Measurements from ENCODE around the gene C1orf94.
"Not testable (repeated sequence)": the region's sequence is repeated elsewhere in the genome, so short reads cannot be mapped to it uniquely, and the experiment has no call there.

The C1orf94 gene

GRCh38 chr1:34167389-34167788, 9.3 kb upstream of the C1orf94 start:
- Histone ChIP-seq H3K9ac (ENCODE audit: low read length) (no peak overlapping the region), H3K27me3 (ENCODE audit: control insufficient read depth, insufficient read depth, low read length) (peaks cover 17% of the 10 kb centered on the region)

GRCh38 chr1:34175744-34176143, 963 bp upstream of the C1orf94 start:
- Histone ChIP-seq H3K27ac (ENCODE audit: low read depth, low read length) (no peak overlapping the region), H3K4me1 (ENCODE audit: control insufficient read depth, insufficient read depth, low read length) (no peaks in the 10 kb centered on the region), H3K9ac (ENCODE audit: low read length) (no peak overlapping the region), H3K27me3 (ENCODE audit: control insufficient read depth, insufficient read depth, low read length) (peaks cover 7% of the 10 kb centered on the region), H3K4me3 (ENCODE audit: low read length) (no peak overlapping the region), H3K36me3 (ENCODE audit: control insufficient read depth, insufficient read depth, low read length) (no peaks in the 10 kb centered on the region)

More at GRCh38 chr1:34167389-34167788, 9.3 kb upstream of the C1orf94 start:
- H3K36me3 ChIP-seq (ENCODE audit: control insufficient read depth, insufficient read depth, low read length) = no peaks in the 10 kb centered on the region
- H3K4me3 ChIP-seq (ENCODE audit: low read length) = no peak overlapping the region
- no peak overlapping the region for H3K27ac ChIP-seq (ENCODE audit: low read depth, low read length)
- H3K4me1 ChIP-seq (ENCODE audit: control insufficient read depth, insufficient read depth, low read length) = peaks cover 7% of the 10 kb centered on the region

GRCh38 chr1:34178072-34178471, 1.4 kb downstream of the C1orf94 start:
- Histone ChIP-seq H3K4me1 (ENCODE audit: control insufficient read depth, insufficient read depth, low read length) (no peaks in the 10 kb centered on the region), H3K4me3 (ENCODE audit: low read length) (no peak overlapping the region), H3K27me3 (ENCODE audit: control insufficient read depth, insufficient read depth, low read length) (peaks cover 7% of the 10 kb centered on the region), H3K9ac (ENCODE audit: low read length) (no peak overlapping the region), H3K27ac (ENCODE audit: low read depth, low read length) (no peak overlapping the region), H3K36me3 (ENCODE audit: control insufficient read depth, insufficient read depth, low read length) (no peaks in the 10 kb centered on the region)

- not testable (repeated sequence) for H3K4me1 ChIP-seq (ENCODE audit: control insufficient read depth, insufficient read depth, low read length); H3K4me3 ChIP-seq (ENCODE audit: low read length); H3K27ac ChIP-seq (ENCODE audit: low read depth, low read length); H3K36me3 ChIP-seq (ENCODE audit: control insufficient read depth, insufficient read depth, low read length); H3K27me3 ChIP-seq (ENCODE audit: control insufficient read depth, insufficient read depth, low read length); H3K9ac ChIP-seq (ENCODE audit: low read length)
Observed at GRCh38 chr1:34183381-34183780, 6.7 kb downstream of the C1orf94 start.

- Histone ChIP-seq H3K36me3 (ENCODE audit: control insufficient read depth, insufficient read depth, low read length) (no peaks in the 10 kb centered on the region), H3K27ac (ENCODE audit: low read depth, low read length) (no peak overlapping the region), H3K4me1 (ENCODE audit: control insufficient read depth, insufficient read depth, low read length) (no peaks in the 10 kb centered on the region), H3K4me3 (ENCODE audit: low read length) (no peak overlapping the region), H3K9ac (ENCODE audit: low read length) (no peak overlapping the region), H3K27me3 (ENCODE audit: control insufficient read depth, insufficient read depth, low read length) (no peaks in the 10 kb centered on the region)
Observed at GRCh38 chr1:34186741-34187494, 10.2 kb downstream of the C1orf94 start.

- no peak overlapping the region for H3K9ac ChIP-seq (ENCODE audit: low read length)
- H3K4me3 ChIP-seq (ENCODE audit: low read length) = no peak overlapping the region
- no peak overlapping the region for H3K27ac ChIP-seq (ENCODE audit: low read depth, low read length)
- H3K4me1 ChIP-seq (ENCODE audit: control insufficient read depth, insufficient read depth, low read length) = no peaks in the 10 kb centered on the region
- no peaks in the 10 kb centered on the region for H3K36me3 ChIP-seq (ENCODE audit: control insufficient read depth, insufficient read depth, low read length)
- H3K27me3 ChIP-seq (ENCODE audit: control insufficient read depth, insufficient read depth, low read length) = no peaks in the 10 kb centered on the region
Observed at GRCh38 chr1:34188418-34188817, 11.7 kb downstream of the C1orf94 start.

GRCh38 chr1:34188985-34189384, 12.3 kb downstream of the C1orf94 start:
- no peak overlapping the region for H3K4me3 ChIP-seq (ENCODE audit: low read length)
- no peak overlapping the region for H3K9ac ChIP-seq (ENCODE audit: low read length)
- H3K36me3 ChIP-seq (ENCODE audit: control insufficient read depth, insufficient read depth, low read length) = no peaks in the 10 kb centered on the region
- no peaks in the 10 kb centered on the region for H3K27me3 ChIP-seq (ENCODE audit: control insufficient read depth, insufficient read depth, low read length)
- H3K27ac ChIP-seq (ENCODE audit: low read depth, low read length) = no peak overlapping the region
- no peaks in the 10 kb centered on the region for H3K4me1 ChIP-seq (ENCODE audit: control insufficient read depth, insufficient read depth, low read length)

GRCh38 chr1:34190692-34191091, 14.0 kb downstream of the C1orf94 start:
- no peaks in the 10 kb centered on the region for H3K27me3 ChIP-seq (ENCODE audit: control insufficient read depth, insufficient read depth, low read length)
- no peaks in the 10 kb centered on the region for H3K36me3 ChIP-seq (ENCODE audit: control insufficient read depth, insufficient read depth, low read length)
- H3K27ac ChIP-seq (ENCODE audit: low read depth, low read length) = no peak overlapping the region
- no peak overlapping the region for H3K4me3 ChIP-seq (ENCODE audit: low read length)
- H3K9ac ChIP-seq (ENCODE audit: low read length) = no peak overlapping the region
- H3K4me1 ChIP-seq (ENCODE audit: control insufficient read depth, insufficient read depth, low read length) = no peaks in the 10 kb centered on the region

GRCh38 chr1:34192621-34193020, 15.9 kb downstream of the C1orf94 start:
- H3K4me1 ChIP-seq (ENCODE audit: control insufficient read depth, insufficient read depth, low read length) = no peaks in the 10 kb centered on the region
- H3K27ac ChIP-seq (ENCODE audit: low read depth, low read length) = no peak overlapping the region
- no peaks in the 10 kb centered on the region for H3K36me3 ChIP-seq (ENCODE audit: control insufficient read depth, insufficient read depth, low read length)
- H3K27me3 ChIP-seq (ENCODE audit: control insufficient read depth, insufficient read depth, low read length) = no peaks in the 10 kb centered on the region
- no peak overlapping the region for H3K9ac ChIP-seq (ENCODE audit: low read length)
- no peak overlapping the region for H3K4me3 ChIP-seq (ENCODE audit: low read length)

- H3K4me1 ChIP-seq (ENCODE audit: control insufficient read depth, insufficient read depth, low read length) = no peaks in the 10 kb centered on the region
- H3K27me3 ChIP-seq (ENCODE audit: control insufficient read depth, insufficient read depth, low read length) = no peaks in the 10 kb centered on the region
- no peak overlapping the region for H3K4me3 ChIP-seq (ENCODE audit: low read length)
- no peak overlapping the region for H3K9ac ChIP-seq (ENCODE audit: low read length)
- no peak overlapping the region for H3K27ac ChIP-seq (ENCODE audit: low read depth, low read length)
- no peaks in the 10 kb centered on the region for H3K36me3 ChIP-seq (ENCODE audit: control insufficient read depth, insufficient read depth, low read length)
Observed at GRCh38 chr1:34199927-34200326, 23.2 kb downstream of the C1orf94 start.

- Histone ChIP-seq H3K27ac (ENCODE audit: low read depth, low read length) (no peak overlapping the region), H3K36me3 (ENCODE audit: control insufficient read depth, insufficient read depth, low read length) (no peaks in the 10 kb centered on the region), H3K27me3 (ENCODE audit: control insufficient read depth, insufficient read depth, low read length) (no peaks in the 10 kb centered on the region), H3K4me3 (ENCODE audit: low read length) (no peak overlapping the region), H3K9ac (ENCODE audit: low read length) (no peak overlapping the region), H3K4me1 (ENCODE audit: control insufficient read depth, insufficient read depth, low read length) (no peaks in the 10 kb centered on the region)
Observed at GRCh38 chr1:34212673-34213072, 36.0 kb downstream of the C1orf94 start.

- Histone ChIP-seq H3K4me3 (ENCODE audit: low read length) (no peak overlapping the region), H3K9ac (ENCODE audit: low read length) (no peak overlapping the region), H3K4me1 (ENCODE audit: control insufficient read depth, insufficient read depth, low read length) (no peaks in the 10 kb centered on the region), H3K36me3 (ENCODE audit: control insufficient read depth, insufficient read depth, low read length) (no peaks in the 10 kb centered on the region), H3K27me3 (ENCODE audit: control insufficient read depth, insufficient read depth, low read length) (no peaks in the 10 kb centered on the region), H3K27ac (ENCODE audit: low read depth, low read length) (no peak overlapping the region)
Observed at GRCh38 chr1:34213956-34214355, 37.2 kb downstream of the C1orf94 start.

- Histone ChIP-seq H3K4me3 (ENCODE audit: low read length) (no peak overlapping the region), H3K9ac (ENCODE audit: low read length) (no peak overlapping the region), H3K4me1 (ENCODE audit: control insufficient read depth, insufficient read depth, low read length) (no peaks in the 10 kb centered on the region), H3K27me3 (ENCODE audit: control insufficient read depth, insufficient read depth, low read length) (peaks cover 4% of the 10 kb centered on the region), H3K27ac (ENCODE audit: low read depth, low read length) (no peak overlapping the region), H3K36me3 (ENCODE audit: control insufficient read depth, insufficient read depth, low read length) (no peaks in the 10 kb centered on the region)
Observed at GRCh38 chr1:34231441-34231840, 54.7 kb downstream of the C1orf94 start.

All from rectal smooth muscle tissue (tissue), 1 donor.